Measurements from ENCODE around the gene ZSCAN2.

Gene ZSCAN2

DNA sequence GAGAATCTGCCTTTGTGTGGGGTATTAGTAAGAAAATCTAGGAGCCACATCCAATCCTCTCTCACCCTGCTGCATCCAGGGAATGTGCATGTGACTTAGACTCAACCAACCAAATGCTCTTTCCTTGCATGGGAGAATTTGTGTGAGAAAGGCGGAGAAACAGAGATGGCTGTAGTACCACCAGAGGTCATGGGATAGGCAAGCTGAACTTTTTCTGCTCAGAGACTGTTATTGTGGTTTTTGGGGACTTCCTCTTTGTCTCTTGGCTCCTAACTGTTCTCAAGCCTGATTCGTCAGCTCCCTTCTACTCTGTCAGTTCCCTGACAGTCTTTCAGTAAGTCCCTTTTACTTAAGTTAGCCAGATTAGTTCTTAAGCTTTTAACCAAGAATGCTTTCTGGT lies 2.6 kb upstream of the ZSCAN2 start:
- no peak for DNase-seq

DNA sequence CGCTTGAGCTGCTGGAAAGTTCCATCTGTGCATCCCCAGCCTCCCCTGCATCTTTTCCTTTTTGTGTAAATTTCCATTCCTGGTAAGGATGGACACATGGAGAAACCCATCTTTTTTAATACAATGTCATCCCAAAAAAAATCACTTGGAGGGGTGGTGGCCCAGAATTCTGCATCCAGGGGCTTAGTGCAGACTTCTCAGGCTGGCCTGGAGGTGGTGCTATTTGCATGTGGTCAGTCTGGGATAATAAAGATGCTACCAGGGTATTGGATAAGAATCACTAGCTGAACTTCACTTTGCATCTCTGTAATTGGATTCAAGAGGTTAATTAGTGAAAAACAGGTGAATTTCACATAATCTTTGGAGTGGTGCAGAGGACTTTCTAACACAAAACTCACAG lies 1.8 kb upstream of the ZSCAN2 start:
- peak in 25 of 56 donors; percentile 1 to 49 (median 15) for DNase-seq

DNA sequence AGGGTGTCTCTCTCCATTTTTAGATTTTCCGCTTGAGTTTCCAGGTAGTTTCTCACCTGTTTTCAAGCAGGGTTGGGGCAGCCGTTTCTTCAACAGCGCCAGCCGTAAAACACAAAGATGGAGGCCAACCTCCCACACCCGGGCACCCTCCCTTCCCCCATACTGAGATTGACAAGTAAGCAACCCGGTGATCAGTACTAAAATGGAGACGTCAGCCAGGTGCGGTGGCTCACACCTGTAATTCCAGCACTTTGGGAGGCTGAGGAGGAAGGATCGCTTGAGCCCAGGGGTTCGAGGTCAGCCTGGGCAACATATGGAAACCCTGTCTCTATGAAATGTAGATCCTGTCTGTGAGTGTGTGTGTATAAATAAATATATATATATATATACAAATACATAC lies 903 bp upstream of the ZSCAN2 start:
- DNase-seq, result no peak

DNA sequence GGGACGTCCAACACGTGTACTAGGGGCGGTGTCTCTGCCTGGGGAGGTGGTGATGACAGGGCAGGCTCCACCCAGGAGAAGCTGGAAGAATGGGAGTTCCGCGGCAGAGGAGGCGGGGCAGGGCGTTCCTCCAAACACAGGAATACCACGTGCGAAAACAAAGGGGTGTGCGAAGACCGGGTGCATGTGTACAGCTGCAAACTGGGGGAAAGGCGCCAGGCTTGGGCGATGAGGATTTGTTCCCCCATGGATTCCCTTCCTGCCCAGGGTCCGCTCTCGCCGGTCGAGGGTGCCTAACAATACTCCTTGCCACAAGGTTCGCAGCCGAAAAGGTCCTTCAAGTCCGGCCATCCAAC lies 500 bp upstream of the ZSCAN2 start:
- DNase-seq, result peak in 36 of 56 donors; percentile 11 to 82 (median 60)

DNA sequence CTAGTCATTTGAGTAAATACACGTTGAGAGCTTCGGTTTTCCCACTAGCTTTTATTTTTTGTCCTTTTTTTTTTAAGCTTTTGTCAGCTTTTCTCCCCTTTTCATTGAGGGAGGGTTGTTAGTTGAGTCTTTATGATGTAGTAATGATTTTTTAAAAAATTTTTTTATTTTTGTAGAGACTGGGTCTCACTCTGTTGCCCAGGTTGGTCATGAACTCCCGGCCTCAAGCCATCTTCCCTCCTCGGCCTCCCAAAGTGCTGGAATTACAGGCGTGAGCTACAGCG lies 688 bp downstream of the ZSCAN2 start:
- DNase-seq, result no peak

DNA sequence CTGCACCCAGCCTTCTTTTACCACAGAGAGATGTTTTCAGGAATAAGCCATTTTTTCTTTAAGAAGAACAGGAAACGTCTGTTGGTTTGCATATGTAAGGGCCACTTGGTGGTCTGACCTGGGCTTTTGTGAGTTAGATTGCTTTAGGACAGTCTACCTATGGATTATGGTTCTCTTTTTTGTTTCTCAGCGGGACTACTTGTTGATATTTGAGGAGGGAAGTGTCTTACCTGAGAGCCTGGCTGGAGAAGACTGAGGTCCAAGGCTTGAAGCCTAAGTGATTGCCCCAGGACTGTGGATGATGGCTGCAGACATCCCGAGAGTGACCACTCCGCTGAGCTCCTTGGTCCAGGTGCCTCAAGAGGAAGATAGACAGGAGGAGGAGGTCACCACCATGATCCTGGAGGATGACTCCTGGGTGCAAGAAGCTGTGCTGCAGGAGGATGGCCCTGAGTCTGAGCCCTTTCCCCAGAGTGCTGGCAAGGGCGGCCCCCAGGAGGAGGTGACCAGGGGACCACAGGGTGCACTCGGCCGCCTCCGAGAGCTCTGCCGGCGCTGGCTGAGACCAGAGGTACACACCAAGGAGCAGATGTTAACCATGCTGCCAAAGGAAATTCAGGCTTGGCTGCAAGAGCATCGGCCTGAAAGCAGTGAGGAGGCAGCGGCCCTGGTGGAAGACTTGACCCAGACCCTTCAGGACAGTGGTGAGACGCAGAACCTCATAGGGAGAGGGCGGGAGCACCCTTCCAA lies 3.0 kb downstream of the ZSCAN2 start:
- DNase-seq, result no peak

DNA sequence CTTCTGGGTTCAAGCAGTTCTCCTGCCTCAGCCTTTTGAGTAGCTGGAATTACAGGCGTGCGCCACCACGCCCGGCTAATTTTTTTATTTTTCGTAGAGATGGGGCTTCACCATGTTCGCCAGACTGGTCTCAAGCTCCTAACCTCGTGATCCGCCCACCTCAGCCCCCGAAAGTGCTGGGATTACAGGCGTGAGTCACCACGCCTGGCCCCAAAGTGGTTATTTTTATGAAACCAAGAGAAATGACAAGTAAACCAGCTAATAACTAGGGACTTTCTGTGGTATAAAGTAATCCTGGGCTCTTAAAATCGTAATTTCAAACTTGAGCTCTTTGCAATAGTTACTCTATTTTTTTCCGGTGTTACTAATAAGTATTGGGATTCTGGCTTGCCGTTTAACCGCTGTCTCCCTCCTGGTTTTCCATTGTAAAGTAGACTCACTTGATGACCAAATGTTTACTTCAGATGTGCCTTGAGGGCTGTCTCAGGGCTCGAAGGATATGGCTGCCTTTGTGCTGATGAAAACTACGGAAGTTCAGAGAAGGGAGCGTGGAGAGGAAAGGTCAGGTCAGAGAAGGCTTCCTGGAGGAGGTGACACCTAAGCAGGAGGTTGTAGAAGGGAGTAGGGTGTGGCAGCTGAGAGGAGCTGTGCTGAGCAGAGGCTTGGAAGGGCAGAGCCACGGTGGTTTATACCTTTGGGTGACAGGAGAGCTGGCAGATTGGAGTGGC lies 4.2 kb downstream of the ZSCAN2 start:
- peak in 19 of 56 donors; percentile 3 to 62 (median 17) for DNase-seq

DNA sequence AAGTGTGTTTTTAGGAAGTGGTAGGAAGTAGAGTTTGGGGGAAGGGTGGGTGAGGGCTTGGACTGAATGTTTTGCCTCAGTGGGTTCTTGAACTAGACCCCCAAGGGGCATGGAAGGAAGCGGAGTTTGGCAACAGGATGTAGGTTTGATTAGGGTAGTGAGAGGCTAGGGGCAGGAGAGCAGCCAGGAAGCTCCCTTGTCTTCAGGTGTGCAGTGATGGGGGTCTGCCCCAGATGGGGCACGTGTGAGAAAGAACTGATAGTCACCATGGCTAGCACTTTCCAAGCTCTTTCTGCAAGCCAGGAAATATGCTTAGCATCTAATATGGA lies 4.7 kb downstream of the ZSCAN2 start:
- no peak for DNase-seq

DNA sequence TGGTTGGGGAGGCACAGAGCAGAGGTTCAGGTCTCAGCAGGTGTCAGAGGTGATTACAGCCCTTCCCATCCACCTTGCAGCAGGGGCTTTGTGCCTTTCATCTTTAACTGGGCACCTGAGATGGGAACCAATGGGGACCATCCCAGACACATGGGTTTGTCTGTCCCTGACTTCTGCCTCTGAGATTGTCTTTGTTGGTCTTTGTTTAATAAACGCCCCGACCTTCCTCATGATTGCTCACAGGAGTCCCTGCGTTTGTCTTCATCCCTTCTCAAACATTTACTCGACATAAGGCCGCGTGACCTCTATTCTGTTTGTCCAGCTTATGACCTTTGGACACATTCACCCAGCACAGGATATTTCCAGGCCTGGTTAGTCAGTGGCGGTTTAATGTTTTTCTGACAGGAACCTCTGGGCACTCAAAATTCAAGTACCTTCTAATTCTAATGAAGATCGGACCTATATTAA lies 5.9 kb downstream of the ZSCAN2 start:
- no peak for DNase-seq

DNA sequence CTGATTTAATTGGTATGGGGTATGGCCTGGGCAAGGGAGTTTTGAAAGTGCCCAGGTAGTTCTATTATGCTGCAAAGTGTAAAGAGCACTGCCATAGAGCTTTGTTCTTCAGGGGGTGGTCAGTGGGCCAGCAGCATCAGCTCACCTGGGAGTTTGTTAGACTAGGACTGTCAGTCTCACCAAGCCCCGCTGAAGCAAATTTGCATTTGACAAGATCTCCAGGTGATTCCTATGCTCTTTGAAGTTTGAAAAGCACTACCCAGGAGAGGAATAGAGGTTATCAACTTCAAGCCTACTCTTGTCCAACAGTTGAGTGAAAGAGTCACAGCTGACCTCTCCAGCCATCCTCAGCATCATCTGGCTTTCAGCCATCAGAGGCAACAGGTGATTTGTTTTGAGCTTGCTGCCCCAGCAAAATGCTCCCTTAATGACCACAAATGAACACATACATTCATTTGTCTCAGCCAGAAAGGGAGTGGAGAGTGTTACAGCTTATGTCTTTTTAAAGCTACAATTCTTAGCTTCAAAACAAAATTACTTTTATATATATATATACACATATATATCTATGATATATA lies 8.0 kb downstream of the ZSCAN2 start:
- no peak for DNase-seq

DNA sequence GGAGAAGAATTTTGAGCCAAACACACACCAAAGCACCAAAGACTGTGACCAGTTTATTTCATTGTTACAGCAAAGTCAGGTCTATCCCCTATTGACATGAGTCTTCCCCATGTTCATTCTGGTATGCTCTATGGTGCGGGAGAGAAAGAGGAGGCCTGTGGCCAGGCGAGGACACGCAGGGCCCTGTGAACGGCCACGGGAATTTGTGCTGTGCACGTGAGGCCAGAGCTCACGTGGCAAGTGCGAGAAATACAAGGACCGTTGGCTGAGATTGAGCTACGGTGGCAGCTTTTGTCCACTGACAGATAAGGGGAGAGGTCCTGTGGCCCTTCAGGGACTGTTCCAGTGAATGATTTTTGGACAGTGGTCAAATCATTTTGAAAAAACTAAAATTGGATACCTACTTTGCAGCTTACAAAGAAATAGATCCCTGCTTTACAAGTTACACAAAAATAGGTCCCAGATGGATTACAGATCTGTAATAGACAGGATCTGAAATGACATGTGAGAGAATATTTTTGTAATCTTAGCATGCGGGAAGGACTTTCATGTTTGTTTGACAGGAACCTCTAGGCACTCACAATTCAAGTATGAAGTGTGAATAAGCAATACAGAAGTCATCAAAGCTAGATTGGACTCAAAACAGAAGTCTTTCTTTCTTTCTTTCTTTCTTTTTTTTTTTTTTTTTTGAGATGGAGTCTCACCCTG lies 9.2 kb downstream of the ZSCAN2 start:
- no peak for DNase-seq

DNA sequence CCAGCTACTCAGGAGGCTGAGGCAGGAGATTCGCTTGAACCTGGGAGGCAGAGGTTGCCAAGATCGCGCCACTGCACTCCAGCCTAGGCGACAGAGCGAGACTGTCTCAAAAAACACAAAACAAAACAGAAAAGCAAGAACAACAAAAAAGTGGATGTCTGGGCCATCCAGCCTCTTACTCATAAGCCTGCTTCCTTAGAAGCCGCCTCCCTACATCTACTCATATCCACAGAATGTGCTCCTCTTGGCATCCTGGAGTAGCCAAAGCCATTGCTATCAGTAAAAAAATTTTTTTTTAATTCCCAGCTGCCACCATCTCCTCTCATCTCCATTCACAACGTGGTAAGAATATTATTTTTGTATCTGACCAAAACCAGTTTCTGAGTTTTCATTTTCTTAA lies 10.8 kb downstream of the ZSCAN2 start:
- no peak for DNase-seq

DNA sequence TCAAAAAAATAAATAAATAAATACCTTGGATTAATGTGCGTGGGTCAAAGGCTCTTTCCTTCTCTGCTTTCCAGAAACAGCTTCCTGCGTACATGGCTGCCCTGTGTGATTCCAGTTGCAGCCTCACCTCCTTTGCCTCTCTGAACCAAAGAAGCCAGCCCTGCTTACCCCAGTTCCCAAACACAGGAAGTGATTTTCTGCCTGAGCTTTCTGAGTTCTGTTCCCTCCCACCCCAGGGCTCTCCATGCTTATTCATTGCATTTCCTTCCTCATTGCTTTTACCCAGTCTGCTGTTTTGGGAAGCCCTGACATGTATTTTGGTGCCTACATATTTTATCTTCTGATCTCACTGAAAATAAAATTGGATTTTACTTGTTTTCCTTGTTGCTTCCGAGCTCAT lies 15.4 kb downstream of the ZSCAN2 start:
- no peak for DNase-seq

DNA sequence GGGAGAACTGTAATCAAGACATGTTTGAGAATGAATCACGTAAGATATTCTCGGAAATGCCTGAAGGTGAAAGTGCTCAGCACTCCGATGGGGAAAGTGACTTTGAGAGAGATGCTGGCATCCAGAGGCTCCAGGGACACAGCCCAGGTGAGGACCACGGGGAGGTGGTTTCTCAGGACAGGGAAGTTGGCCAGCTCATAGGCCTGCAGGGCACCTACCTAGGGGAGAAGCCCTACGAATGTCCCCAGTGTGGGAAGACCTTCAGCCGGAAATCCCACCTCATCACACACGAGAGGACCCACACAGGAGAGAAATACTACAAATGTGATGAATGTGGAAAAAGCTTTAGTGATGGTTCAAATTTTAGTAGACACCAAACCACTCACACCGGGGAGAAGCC lies 19.8 kb downstream of the ZSCAN2 start:
- DNase-seq, result no peak

DNA sequence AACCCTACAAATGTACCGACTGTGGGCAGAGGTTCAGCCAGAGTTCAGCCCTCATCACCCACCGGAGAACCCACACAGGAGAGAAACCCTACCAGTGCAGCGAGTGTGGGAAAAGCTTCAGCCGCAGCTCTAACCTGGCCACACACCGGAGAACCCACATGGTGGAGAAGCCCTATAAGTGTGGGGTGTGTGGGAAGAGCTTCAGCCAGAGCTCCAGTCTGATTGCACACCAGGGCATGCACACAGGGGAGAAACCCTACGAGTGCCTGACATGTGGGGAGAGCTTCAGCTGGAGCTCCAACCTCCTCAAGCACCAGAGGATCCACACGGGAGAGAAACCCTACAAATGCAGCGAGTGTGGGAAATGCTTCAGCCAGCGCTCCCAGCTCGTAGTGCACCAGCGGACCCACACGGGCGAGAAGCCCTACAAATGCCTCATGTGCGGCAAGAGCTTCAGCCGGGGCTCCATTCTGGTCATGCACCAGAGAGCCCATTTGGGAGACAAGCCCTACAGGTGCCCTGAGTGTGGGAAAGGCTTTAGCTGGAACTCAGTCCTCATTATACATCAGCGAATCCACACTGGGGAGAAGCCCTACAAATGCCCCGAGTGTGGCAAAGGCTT lies 20.7 kb downstream of the ZSCAN2 start:
- no peak for DNase-seq

DNA sequence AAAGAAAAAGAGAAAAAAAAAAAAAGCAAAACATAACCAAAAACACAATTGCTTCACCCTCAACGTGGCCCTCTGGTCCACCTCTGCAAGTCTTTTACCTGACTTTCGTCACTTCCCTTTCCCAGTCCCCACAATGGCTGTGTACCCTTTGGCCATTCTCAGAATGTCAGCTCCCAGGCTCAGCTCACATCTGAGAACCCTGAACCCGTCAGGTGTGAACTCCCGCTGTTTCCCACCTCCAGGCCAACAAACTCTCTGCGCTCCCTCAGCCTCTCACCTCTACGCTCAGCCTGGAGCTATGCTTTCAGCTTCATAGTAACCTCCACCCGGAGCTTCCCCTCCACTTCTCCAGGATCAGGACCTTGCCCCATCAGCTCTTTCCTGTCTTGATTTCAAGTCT lies 23.6 kb downstream of the ZSCAN2 start:
- DNase-seq, result no peak

DNA sequence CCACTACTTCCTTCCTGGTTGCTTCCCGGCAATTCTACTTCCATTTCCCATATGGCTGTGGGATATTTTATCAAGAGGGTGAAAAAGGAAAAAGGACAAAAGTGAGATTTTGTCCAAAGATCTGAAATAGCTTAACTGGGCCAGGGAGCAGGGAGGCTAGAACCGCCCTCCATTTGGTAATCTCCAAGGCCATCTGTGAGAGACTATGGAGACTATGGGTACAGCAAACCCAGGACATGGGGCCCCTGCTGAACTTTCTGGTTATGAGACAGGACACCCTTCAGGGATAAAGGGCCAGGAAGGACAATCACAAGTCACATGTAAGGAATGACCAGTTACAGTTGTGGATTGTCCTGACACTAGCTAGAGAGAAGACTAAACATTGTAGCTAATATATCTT lies 24.3 kb downstream of the ZSCAN2 start:
- DNase-seq, result no peak

DNA sequence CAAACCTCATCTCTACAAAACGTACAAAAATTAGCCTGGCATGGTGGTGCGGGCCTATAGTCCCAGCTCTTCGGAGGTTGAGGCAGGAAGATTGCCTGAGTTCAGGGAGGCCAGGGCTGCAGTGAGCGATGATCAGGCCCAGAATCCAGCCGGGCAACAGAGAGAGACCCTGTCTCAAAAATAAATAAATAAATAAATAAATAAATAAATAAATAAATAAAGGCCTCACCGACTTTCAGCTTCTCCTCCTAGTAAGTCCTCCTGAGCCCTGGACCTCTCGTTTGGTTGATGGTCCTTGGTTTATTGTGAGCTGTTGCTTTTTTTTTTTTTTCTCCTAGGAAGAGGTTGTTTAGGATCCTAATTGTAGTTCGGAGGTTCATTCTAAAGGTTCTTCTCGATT lies 28.2 kb downstream of the ZSCAN2 start:
- no peak for DNase-seq

DNA sequence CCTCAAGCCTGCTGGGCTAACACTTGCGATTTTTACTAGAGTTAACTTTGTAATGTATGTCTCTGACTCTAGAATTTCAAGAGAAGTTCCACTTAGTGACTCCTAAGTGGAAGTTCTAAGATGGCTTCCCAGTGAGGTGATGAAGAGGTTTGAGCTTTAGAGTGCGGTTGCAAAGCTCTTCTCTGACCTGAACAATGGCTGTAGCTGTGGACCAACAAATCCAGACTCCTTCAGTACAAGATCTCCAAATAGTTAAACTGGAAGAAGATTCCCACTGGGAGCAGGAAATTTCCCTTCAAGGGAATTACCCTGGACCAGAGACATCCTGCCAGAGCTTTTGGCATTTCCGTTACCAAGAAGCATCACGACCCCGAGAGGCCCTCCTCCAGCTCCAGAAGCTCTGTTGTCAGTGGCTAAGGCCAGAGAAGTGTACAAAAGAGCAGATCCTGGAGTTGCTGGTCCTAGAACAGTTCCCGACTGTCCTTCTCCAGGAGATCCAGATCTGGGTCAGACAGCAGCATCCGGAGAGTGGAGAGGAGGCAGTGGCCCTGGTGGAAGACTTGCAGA lies 31.0 kb downstream of the ZSCAN2 start:
- no peak for DNase-seq

DNA sequence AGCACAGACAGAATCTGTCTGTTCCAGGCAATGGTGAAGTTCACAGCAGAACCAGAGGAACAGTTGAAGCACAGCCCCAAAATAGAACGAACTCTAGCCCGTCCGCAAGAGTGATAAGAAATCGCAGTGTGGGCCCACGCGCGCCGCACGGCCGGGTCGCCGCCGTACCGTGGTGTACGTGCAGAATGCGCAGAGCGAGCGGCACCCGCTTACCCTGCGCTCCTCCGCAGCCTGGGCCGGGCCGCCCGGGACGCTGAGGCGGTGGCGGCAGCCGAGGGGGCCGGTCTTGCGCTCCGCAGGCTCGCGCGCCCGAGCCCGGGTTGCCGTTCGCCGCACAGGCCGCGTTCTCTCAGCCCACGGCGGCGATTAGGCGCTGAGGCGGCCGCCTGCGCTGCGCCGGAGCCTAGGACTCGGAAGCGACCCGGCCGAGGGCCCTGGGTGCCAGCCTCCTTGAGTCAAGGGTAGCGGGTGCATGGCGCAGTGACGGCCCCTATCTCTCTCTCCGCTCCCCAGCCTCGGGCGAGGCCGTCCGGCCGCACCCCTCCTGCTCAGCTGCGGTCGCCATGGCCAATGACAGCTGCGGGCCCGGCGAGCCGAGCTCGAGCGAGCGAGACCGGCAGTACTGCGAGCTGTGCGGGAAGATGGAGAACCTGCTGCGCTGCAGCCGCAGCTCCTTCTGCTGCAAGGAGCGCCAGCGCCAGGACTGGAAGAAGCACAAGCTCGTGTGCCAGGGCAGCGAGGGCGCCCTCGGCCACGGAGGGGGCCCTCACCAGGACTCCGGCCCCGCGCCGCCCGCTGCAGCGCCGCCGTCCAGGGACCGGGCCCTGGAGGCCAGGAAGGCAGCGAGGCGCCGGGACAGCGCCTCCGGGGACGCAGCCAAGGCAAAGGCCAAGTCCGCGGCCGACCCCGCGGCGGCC lies 32.8 kb downstream of the ZSCAN2 start:
- peak in 51 of 56 donors; percentile 8 to 87 (median 62) for DNase-seq
